GM23248 (cell line): ENCODE measurements around the gene RIPK3.

Source experiments
- EZH2 ChIP-seq: fragments of 200-600 bp; sonication (generic); IDR thresholded peaks from 2 replicates; pipeline ENCODE4 v1.6.1; 2018; ENCODE audit warnings: antibody characterized with exemption, mild to moderate bottlenecking; ENCODE audit not compliant: insufficient read depth, poor library complexity, severe bottlenecking
- EZH2phosphoT487 ChIP-seq: fragments of 200-600 bp; sonication (generic); IDR thresholded peaks from 2 replicates; pipeline ENCODE4 v1.6.1; 2018; ENCODE audit warnings: antibody characterized with exemption, moderate library complexity, mild to moderate bottlenecking, low read depth; ENCODE audit not compliant: insufficient read depth

DNA sequence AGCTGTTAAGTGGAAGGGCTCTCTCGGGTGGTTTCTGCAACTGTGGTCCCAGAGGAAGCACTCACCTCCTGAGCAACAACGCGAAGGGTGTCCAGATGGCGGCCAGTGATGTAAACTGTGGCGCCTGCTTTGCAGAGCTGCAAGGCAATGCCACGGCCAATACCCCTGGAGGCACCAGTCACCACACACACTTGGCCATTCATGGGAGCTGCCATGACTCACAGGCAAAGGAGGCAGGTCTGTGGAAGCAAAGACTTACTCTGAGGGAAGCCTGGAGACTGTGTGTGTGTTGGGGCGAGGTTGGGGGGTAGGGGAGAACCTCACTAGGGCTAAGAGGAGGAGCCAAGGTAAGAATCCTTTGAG is 40.9 kb downstream of the RIPK3 start:
- TF ChIP-seq EZH2 (no peak), EZH2phosphoT487 (no peak)
